Brain microvascular endothelial cell (primary cell): ENCODE data around the gene CCDC85C.

ENCODE experiments used
- DNase-seq: peaks from one replicate; pipeline ENCODE4 v3.0.0-alpha.2; 2020
- H3K27ac ChIP-seq: fragments of 250-450 bp; sonication (Bioruptor Pico); 2 replicates; pipeline ENCODE4 v1.5.1; 2020; ENCODE audit warnings: mild to moderate bottlenecking, moderate library complexity
- H3K27me3 ChIP-seq: fragments of 250-450 bp; sonication (Bioruptor Pico); replicated peaks from 2 replicates; pipeline ENCODE4 v1.5.1; 2020; ENCODE audit warnings: mild to moderate bottlenecking
- H3K36me3 ChIP-seq: fragments of 250-450 bp; sonication (Bioruptor Pico); replicated peaks from 2 replicates; pipeline ENCODE4 v1.5.1; 2020; ENCODE audit warnings: mild to moderate bottlenecking
- H3K4me3 ChIP-seq: 2 replicates; pipeline ENCODE4 v1.5.1; 2011; ENCODE audit warnings: low read depth, mild to moderate bottlenecking, control low read depth, low read length, moderate library complexity
- in situ Hi-C: cut with HindIII; loops from 2 replicates; pipeline ENCODE4 v1.10.0; 2017; ENCODE audit warnings: low sequenced_read_pairs, low pct_ligation_motif_present
- TF ChIP-seq, protein P1 (sequence below): IDR thresholded peaks from 2 replicates; pipeline ENCODE4 v1.5.1; 2011; ENCODE audit warnings: low read depth, mild to moderate bottlenecking, moderate library complexity, low read length, control low read depth, inconsistent platforms; ENCODE audit errors: missing control alignments

The CCDC85C gene

DNA sequence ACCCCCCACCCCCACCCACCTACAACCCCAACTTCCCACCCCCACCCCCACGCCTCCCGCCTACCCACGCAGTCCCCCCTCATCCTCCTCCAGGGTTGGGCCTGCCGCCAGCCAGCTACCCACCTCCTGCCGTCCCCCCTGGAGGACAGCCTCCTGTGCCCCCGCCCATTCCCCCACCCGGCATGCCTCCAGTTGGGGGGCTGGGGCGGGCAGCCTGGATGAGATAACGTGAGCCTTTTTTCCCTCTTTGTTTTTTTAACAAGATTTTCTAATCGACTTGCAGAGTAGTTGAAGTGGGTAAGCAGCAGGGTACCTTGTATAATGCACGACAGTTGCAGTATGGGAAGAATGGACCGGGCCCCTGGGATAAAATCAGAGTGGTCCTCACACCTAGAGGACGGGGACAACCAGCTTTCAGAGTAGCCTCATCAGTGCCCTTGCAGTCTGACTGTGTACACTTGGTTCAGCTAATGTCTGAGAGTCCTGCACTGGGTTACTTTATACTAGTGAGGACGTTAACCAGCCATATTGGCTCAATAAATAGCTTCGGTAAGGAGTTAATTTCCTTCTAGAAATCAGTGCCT lies 93.4 kb downstream of the CCDC85C start:
- Histone ChIP-seq H3K27ac (no peak overlapping the region), H3K27me3 (no peaks in the 10 kb centered on the region), H3K4me3 (no peak overlapping the region), H3K36me3 (peaks cover 54% of the 10 kb centered on the region)
- in situ Hi-C loops: no loop called here
- DNase-seq: no peak
- TF ChIP-seq, protein P1, sequence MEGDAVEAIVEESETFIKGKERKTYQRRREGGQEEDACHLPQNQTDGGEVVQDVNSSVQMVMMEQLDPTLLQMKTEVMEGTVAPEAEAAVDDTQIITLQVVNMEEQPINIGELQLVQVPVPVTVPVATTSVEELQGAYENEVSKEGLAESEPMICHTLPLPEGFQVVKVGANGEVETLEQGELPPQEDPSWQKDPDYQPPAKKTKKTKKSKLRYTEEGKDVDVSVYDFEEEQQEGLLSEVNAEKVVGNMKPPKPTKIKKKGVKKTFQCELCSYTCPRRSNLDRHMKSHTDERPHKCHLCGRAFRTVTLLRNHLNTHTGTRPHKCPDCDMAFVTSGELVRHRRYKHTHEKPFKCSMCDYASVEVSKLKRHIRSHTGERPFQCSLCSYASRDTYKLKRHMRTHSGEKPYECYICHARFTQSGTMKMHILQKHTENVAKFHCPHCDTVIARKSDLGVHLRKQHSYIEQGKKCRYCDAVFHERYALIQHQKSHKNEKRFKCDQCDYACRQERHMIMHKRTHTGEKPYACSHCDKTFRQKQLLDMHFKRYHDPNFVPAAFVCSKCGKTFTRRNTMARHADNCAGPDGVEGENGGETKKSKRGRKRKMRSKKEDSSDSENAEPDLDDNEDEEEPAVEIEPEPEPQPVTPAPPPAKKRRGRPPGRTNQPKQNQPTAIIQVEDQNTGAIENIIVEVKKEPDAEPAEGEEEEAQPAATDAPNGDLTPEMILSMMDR: no peak

DNA sequence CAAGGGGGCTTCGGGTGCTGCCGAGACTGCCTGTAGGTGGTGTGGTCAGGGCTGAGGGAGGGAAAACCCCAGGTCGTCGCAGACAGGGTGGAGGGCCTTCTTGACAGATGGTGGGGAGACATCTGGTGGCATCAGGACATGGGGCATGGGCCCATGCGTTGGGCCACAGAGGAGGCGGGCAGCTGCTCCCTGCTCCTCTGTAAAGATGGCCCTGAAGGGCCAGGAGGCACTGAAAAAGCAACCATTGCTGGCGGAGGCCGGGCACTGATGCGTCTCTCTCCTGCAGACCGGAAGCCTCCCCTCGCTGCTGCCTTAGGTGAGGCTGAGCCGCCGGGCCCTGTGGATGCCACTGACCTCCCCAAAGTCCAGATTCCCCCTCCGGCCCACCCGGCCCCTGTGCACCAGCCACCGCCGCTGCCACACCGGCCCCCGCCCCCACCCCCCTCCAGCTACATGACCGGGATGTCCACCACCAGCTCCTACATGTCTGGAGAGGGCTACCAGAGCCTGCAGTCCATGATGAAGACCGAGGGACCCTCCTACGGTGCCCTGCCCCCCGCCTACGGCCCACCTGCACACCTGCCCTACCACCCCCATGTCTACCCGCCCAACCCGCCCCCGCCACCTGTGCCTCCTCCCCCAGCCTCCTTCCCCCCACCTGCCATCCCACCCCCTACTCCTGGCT lies 94.0 kb downstream of the CCDC85C start:
- Histone ChIP-seq H3K36me3 (peaks cover 60% of the 10 kb centered on the region), H3K4me3 (no peak overlapping the region), H3K27me3 (no peaks in the 10 kb centered on the region), H3K27ac (no peak overlapping the region)
- in situ Hi-C loops: no loop called here
- TF ChIP-seq, protein P1: no peak
- DNase-seq: no peak

DNA sequence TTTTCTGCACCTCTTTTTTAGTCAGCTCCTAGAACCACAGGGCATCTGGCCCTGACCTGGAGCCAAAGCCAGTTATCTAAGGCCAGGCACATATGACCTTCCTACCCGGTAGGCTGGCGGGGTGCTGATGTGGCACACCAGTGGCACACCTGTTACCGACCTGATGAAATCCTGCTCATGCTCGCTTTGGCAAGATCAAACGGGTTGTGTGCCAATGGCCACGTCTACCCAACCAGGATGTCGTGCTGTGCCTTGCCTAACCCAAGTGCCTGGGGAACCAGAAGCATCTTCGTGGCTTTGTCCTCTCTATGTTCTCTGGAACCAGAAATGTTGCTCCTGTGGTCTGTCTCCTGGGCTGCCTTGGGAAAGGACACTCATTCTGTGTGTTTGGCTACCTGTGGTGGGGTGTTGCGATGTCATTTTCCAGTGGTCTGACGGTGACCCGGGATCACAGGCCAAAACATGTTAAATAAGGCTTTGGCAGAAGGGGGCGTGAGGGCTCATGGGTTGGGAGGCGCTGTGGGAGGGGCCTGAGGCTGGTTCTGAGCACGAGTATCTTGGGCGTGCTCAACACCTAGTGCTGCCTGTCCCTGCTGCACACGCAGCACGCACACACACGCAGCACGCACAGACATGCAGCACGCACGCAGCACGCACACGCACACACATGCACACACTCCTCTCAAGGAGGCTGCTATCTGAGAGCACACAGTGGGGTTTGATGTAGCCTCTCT lies 94.9 kb downstream of the CCDC85C start:
- TF ChIP-seq, protein P1: no peak
- DNase-seq: no peak
- in situ Hi-C loops: no loop called here
- Histone ChIP-seq H3K4me3 (no peak overlapping the region), H3K27me3 (no peaks in the 10 kb centered on the region), H3K27ac (no peak overlapping the region), H3K36me3 (peaks cover 68% of the 10 kb centered on the region)

DNA sequence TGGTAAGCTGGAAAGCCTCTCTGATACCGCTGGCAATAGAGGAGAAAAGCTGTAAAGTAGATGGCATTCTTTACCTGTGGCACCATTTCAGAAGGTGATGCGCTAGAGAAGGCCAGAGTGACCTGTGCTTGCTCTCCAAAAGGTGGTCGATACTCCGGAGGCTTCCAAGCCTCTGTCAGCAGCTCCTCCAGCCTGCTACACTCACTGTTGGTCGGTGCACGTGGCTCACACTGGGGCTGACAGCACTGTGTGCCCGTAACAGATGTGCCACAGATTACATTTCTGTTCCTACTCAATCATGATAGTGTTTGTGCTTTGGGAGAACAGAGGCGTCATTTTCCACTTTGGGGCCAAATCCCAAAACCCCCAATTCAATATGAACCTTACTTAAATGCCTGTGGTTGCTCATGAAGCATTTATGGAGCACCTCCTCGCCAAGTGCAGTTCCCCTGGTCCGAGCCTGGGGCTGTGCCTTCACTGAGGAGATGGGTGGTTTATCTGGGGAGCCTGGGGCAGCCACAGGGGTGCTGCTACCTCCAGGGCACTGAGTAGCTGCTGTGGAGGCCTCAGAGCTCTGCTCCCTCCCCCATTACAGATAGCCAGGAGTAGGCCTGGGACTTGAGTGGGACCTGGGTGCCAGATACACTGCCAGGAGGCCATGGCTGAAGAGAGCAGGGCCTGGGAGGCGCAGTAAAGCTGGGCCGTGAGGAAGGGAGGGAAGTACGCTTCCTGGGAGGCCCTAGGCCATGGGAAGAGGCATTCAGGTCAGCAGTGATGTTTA lies 96.0 kb downstream of the CCDC85C start:
- in situ Hi-C loops: no loop called here
- peaks cover 76% of the 10 kb centered on the region for H3K36me3 ChIP-seq
- H3K4me3 ChIP-seq: no peak overlapping the region
- TF ChIP-seq, protein P1: no peak
- DNase-seq: no peak
- no peak overlapping the region for H3K27ac ChIP-seq
- no peaks in the 10 kb centered on the region for H3K27me3 ChIP-seq

- H3K36me3 ChIP-seq: peaks cover 81% of the 10 kb centered on the region
Measured at GRCh38 chr14:99506276-99506675, 97.7 kb downstream of the CCDC85C start.

More at GRCh38 chr14:99506276-99506675, 97.7 kb downstream of the CCDC85C start:
- in situ Hi-C loops: no loop called here
- DNase-seq: no peak
- Histone ChIP-seq H3K27ac (no peak overlapping the region), H3K27me3 (no peaks in the 10 kb centered on the region), H3K4me3 (no peak overlapping the region)
- TF ChIP-seq, protein P1: no peak
